T-helper 9 cell (primary cell): Measurements from ENCODE around the gene OR6C1.
"Not testable (repeated sequence)": the region's sequence is repeated elsewhere in the genome, so short reads cannot be mapped to it uniquely, and the experiment has no call there.

Experiments
- DNase-seq: peaks from one replicate; pipeline ENCODE4 v3.0.0-alpha.2; 2020
- total RNA-seq, 2 donors: gene quantifications; one replicate each; lab custom pipeline; 2026; lab: John Stamatoyannopoulos, UW

OR6C1 gene
- 0 reads per million in 2 donors for total RNA-seq

- no peak for DNase-seq
Measured at GRCh38 chr12:55314043-55314442, at the start of gene OR6C1. Gene OR6C1, plus strand, starts transcription at chr12:55314343. Its CDS starts 6,257 bp downstream, at chr12:55320600.

GRCh38 chr12:55280991-55281390 lies 33.2 kb upstream of the OR6C1 start:
- no peak for DNase-seq

- DNase-seq: no peak
Measured at GRCh38 chr12:55289999-55290398, 24.1 kb upstream of the OR6C1 start.

- no peak for DNase-seq
Measured at GRCh38 chr12:55296469-55296868, 17.7 kb upstream of the OR6C1 start, which contains the start of gene OR6C6. Gene OR6C6, minus strand, starts transcription at chr12:55296569. Its CDS starts 1,337 bp downstream, at chr12:55295232.

- no peak for DNase-seq
Measured at GRCh38 chr12:55320201-55320600, 6.1 kb downstream of the OR6C1 start.

- not testable (repeated sequence) for DNase-seq
Measured at GRCh38 chr12:55325801-55326200, 11.7 kb downstream of the OR6C1 start.

- DNase-seq: no peak
Measured at GRCh38 chr12:55330446-55330845, 16.3 kb downstream of the OR6C1 start, which contains the start of gene OR6C3. Gene OR6C3, plus strand, starts transcription at chr12:55330746. Its CDS starts 955 bp downstream, at chr12:55331701.

- no peak for DNase-seq
Measured at GRCh38 chr12:55336002-55336401, 21.9 kb downstream of the OR6C1 start.

- not testable (repeated sequence) for DNase-seq
Measured at GRCh38 chr12:55355338-55355737, 41.2 kb downstream of the OR6C1 start.

- no peak for DNase-seq
Measured at GRCh38 chr12:55362675-55363074, 48.5 kb downstream of the OR6C1 start, which contains the start of gene OR6C75. Gene OR6C75, plus strand, starts transcription at chr12:55362975. Its CDS starts 2,136 bp downstream, at chr12:55365111.

- no peak for DNase-seq
Measured at GRCh38 chr12:55365086-55365485, 50.9 kb downstream of the OR6C1 start.
